Ecto neural progenitor cell (in vitro differentiated cells): ENCODE results near the gene PRM2.

ENCODE experiments used
- DNase-seq: peaks from one replicate; pipeline ENCODE4 v3.0.0-alpha.2; 2018; ENCODE audit warnings: low spot score

The PRM2 gene

GRCh38 chr16:11225677-11226549, 50.4 kb downstream of the PRM2 start:
- DNase-seq = no peak
